ENCODE results near the gene ZC3H7A.

The ZC3H7A gene

DNA sequence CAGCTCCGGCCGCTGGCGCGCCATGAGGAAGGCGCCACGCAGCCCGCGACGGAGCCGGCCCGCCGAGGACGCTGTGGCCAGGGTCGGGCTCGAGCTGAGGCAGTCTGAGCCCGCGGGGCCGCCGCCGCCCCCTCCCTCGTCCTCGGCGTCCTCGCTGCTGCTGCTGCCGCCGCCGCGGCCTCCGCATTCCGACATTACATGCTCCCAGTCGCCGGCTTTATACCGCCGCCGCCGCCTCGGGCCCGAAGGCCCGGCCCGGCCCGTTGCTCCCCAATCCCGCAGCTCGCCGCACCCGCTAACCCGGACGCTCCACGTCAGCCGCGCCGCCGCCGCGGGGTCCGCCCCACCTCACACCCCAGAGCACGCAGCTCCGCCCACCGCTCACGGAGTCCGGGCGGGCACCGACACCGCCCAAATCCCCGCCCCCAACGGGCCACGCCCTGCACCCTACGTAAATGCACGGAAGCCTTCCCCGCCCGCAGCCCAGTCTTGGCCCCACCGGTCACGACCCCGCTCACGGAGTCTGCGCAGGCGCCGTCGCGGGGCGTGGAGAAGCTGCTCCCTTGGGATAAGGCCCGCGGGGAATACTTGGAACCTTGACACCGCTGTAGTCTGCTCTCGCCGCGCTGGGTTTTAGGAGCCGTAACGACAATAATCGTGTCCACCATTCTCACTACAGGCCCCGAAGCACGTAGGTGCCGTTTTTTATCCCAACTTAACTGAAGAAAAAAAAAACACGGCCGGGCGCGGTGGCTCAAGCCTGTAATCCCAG, 54.3 kb downstream of the ZC3H7A start, which contains the start of gene TXNDC11 (continued):
- TF ChIP-seq ZNF266 (tag by site-specific recombination; IDR thresholded peaks at IDR 0.05; ENCODE audit: low read depth): no peak
- TF ChIP-seq, protein P1, sequence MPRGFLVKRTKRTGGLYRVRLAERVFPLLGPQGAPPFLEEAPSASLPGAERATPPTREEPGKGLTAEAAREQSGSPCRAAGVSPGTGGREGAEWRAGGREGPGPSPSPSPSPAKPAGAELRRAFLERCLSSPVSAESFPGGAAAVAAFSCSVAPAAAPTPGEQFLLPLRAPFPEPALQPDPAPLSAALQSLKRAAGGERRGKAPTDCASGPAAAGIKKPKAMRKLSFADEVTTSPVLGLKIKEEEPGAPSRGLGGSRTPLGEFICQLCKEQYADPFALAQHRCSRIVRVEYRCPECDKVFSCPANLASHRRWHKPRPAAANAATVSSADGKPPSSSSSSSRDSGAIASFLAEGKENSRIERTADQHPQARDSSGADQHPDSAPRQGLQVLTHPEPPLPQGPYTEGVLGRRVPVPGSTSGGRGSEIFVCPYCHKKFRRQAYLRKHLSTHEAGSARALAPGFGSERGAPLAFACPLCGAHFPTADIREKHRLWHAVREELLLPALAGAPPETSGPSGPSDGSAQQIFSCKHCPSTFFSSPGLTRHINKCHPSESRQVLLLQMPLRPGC (tag by site-specific recombination; IDR thresholded peaks at IDR 0.05): no peak
- TF ChIP-seq, protein P2, sequence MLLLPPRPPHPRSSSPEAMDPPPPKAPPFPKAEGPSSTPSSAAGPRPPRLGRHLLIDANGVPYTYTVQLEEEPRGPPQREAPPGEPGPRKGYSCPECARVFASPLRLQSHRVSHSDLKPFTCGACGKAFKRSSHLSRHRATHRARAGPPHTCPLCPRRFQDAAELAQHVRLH (tag by site-specific recombination; IDR thresholded peaks at IDR 0.05): no peak
- no peak for TF ChIP-seq MYNN (tag by site-specific recombination; IDR thresholded peaks at IDR 0.05; ENCODE audit: borderline replicate concordance)
- peak; percentile 96; the same call in 1 of the 2 replicates for TF ChIP-seq BCL11B (tag by site-specific recombination; IDR thresholded peaks at IDR 0.05; ENCODE audit: low read depth)
- no peak for TF ChIP-seq ZNF626 (tag by site-specific recombination; IDR thresholded peaks at IDR 0.05)
- peak; percentile 99 for TF ChIP-seq KLF9 (tag by site-specific recombination; IDR thresholded peaks at IDR 0.05; ENCODE audit: low read depth)
- 0 out of 2 replicates have a peak, but pooled peaks have one; percentile 19 for TF ChIP-seq ZNF513 (tag by site-specific recombination; IDR thresholded peaks at IDR 0.05)
- TF ChIP-seq ZNF521 (tag by site-specific recombination; IDR thresholded peaks at IDR 0.05): no peak
- no peak for TF ChIP-seq ZNF114 (tag by site-specific recombination; IDR thresholded peaks at IDR 0.05)
- TF ChIP-seq ZNF140 (tag by site-specific recombination; IDR thresholded peaks at IDR 0.05): no peak
- peak; percentile 85 for TF ChIP-seq ZFHX2 (tag by site-specific recombination; conservative IDR thresholded peaks at IDR 0.05)
- TF ChIP-seq ZNF423 (tag by site-specific recombination; IDR thresholded peaks at IDR 0.05): peak; percentile 95
- TF ChIP-seq ZNF280C (tag by site-specific recombination; IDR thresholded peaks at IDR 0.05): no peak
- no peak for TF ChIP-seq TRIM28 (IDR thresholded peaks at IDR 0.05; ENCODE audit: borderline replicate concordance, low read length)
- TF ChIP-seq, protein P3, sequence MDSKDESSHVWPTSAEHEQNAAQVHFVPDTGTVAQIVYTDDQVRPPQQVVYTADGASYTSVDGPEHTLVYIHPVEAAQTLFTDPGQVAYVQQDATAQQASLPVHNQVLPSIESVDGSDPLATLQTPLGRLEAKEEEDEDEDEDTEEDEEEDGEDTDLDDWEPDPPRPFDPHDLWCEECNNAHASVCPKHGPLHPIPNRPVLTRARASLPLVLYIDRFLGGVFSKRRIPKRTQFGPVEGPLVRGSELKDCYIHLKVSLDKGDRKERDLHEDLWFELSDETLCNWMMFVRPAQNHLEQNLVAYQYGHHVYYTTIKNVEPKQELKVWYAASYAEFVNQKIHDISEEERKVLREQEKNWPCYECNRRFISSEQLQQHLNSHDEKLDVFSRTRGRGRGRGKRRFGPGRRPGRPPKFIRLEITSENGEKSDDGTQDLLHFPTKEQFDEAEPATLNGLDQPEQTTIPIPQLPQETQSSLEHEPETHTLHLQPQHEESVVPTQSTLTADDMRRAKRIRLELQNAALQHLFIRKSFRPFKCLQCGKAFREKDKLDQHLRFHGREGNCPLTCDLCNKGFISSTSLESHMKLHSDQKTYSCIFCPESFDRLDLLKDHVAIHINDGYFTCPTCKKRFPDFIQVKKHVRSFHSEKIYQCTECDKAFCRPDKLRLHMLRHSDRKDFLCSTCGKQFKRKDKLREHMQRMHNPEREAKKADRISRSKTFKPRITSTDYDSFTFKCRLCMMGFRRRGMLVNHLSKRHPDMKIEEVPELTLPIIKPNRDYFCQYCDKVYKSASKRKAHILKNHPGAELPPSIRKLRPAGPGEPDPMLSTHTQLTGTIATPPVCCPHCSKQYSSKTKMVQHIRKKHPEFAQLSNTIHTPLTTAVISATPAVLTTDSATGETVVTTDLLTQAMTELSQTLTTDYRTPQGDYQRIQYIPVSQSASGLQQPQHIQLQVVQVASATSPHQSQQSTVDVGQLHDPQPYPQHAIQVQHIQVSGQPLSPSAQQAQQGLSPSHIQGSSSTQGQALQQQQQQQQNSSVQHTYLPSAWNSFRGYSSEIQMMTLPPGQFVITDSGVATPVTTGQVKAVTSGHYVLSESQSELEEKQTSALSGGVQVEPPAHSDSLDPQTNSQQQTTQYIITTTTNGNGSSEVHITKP (tag by site-specific recombination; IDR thresholded peaks at IDR 0.05): peak; percentile 57
- TF ChIP-seq, protein P4, sequence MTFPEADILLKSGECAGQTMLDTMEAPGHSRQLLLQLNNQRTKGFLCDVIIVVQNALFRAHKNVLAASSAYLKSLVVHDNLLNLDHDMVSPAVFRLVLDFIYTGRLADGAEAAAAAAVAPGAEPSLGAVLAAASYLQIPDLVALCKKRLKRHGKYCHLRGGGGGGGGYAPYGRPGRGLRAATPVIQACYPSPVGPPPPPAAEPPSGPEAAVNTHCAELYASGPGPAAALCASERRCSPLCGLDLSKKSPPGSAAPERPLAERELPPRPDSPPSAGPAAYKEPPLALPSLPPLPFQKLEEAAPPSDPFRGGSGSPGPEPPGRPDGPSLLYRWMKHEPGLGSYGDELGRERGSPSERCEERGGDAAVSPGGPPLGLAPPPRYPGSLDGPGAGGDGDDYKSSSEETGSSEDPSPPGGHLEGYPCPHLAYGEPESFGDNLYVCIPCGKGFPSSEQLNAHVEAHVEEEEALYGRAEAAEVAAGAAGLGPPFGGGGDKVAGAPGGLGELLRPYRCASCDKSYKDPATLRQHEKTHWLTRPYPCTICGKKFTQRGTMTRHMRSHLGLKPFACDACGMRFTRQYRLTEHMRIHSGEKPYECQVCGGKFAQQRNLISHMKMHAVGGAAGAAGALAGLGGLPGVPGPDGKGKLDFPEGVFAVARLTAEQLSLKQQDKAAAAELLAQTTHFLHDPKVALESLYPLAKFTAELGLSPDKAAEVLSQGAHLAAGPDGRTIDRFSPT (tag by site-specific recombination; IDR thresholded peaks at IDR 0.05): peak; percentile 91
- TF ChIP-seq ZNF561 (tag by site-specific recombination; IDR thresholded peaks at IDR 0.05; ENCODE audit: borderline replicate concordance): 0 out of 2 replicates have a peak, but pooled peaks have one; percentile 47
- no peak for TF ChIP-seq ZNF174 (tag by site-specific recombination; IDR thresholded peaks at IDR 0.05)
- TF ChIP-seq ZNF501 (tag by site-specific recombination; IDR thresholded peaks at IDR 0.05): no peak
- no peak; the same call in none of the 2 replicates for TF ChIP-seq YY1 (tag by site-specific recombination; IDR thresholded peaks at IDR 0.05)
- TF ChIP-seq ZNF658 (tag by site-specific recombination; IDR thresholded peaks at IDR 0.05): no peak
- TF ChIP-seq ZNF24 (tag by site-specific recombination; IDR thresholded peaks at IDR 0.05): peak; percentile 43; the same call in 1 of the 2 replicates
- TF ChIP-seq ZNF184 (tag by site-specific recombination; IDR thresholded peaks at IDR 0.05): no peak
- peak; percentile 67 for TF ChIP-seq OSR2 (tag by site-specific recombination; IDR thresholded peaks at IDR 0.05)
- TF ChIP-seq YY2 (tag by site-specific recombination; IDR thresholded peaks at IDR 0.05): no peak
- peak; percentile 48; the same call in 1 of the 2 replicates for TF ChIP-seq SP7 (tag by site-specific recombination; IDR thresholded peaks at IDR 0.05)
